Measurements from ENCODE around the gene ATP7A. TPM values are rescaled to one million over a fixed set of nuclear protein-coding genes. Genes with fewer than 3 reads are reported as not detected.
"Not testable (repeated sequence)": the region's sequence is repeated elsewhere in the genome, so short reads cannot be mapped to it uniquely, and the experiment has no call there.

Gene ATP7A
- total RNA-seq (2021; ENCODE audit: unreplicated experiment) (13.5 TPM), Bru-seq, nascent RNA (percentile 64 among the genes with signal in this experiment), BruChase-seq, experiment 1, labeled RNA remaining after a 2-hour chase (percentile 91 among the genes with signal in this experiment), BruChase-seq, experiment 2, labeled RNA remaining after a 6-hour chase (percentile 96 among the genes with signal in this experiment)
- polyA plus RNA-seq (2012; ENCODE audit: insufficient read length) = 5.5 TPM
- long read RNA-seq, full-length matches to known transcripts = 4 of 23 reads
- long read RNA-seq, partial matches to known transcripts = 3 of 23 reads
- long read RNA-seq, other reads (novel, unspliced or antisense) = 16 of 23 reads

DNA sequence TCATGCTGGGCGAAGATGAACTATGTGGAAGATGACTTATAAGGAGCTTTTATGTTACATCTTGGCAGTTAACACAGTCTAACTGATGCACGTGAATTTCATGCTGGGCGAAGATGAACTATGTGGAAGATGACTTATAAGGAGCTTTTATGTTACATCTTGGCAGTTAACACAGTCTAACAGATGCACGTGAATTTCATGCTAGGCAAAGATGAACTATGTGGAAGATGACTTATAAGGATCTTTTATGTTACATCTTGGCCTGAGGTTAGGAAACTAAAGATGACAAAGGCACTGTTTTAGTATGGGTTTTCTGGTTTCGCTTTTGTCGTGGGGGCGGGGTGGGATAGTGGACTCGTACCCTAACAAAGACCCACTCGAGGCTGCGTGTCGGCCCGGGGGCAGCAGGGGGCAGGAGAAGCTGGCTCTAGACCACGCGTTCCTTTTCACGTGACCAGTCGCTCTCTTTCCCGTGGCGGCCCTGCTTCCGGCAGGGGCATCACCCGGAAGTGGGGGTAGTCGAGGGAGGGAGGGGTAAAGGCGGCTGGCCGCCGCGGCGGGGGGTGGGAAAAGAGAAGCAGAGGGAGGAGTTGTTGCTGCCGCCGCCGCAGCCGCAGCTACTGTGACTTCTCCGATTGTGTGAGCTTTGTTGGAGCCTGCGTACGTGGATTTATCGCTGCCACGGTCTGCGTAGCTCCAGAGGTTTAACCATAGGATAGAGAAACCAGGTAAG lies at the start of gene ATP7A:
TSS of gene ATP7A (plus strand) at position 586 of the 733 bp plus-strand sequence. CDS start 60,949 bp downstream, outside the sequence.
- peak; percentile 67 for DNase-seq (ENCODE audit: low read depth, low spot score)
- in situ Hi-C loops (cut with HindIII; ENCODE audit: low pct_unique_long_range_greater_than_20kb, low sequenced_read_pairs) = no loop called here
- peak; percentile 98 for ATAC-seq
- Histone ChIP-seq H3K4me3 (ENCODE audit: low read depth in 2 of 2, low read length in 2 of 2) (peak within 1 kb of the TSS; percentile 76), H3K9me3 (ENCODE audit: control insufficient read depth, insufficient read depth, low read depth, low read length) (no peaks in the 10 kb centered on the region), H3K27me3 (ENCODE audit: control insufficient read depth, insufficient read depth, low read length) (no peaks in the 10 kb centered on the region), H3K4me1 (ENCODE audit: control insufficient read depth, insufficient read depth, low read length) (peaks cover 13% of the 10 kb centered on the region), H3K36me3 (ENCODE audit: control insufficient read depth, insufficient read depth, low read length) (no peaks in the 10 kb centered on the region), H3K27ac (ENCODE audit: low read length) (peak within 1 kb of the TSS; percentile 91)
- ChIA-PET CTCF (interaction anchor here (0.7 kb wide), 2 partner anchors 27 to 111 kb away, joined by 4 to 6 read pairs; no protein-coding TSS in a partner anchor), POLR2A (no interaction called here)
- TF ChIP-seq TCF7L2 (IDR thresholded peaks at IDR 0.05; ENCODE audit: low read depth, low read length) (no peak), SIN3A (IDR thresholded peaks at IDR 0.05; ENCODE audit: borderline replicate concordance, insufficient read depth, low read depth, low read length) (0 out of 2 replicates have a peak, but pooled peaks have one; percentile 50), POLR2AphosphoS5 (IDR thresholded peaks at IDR 0.05; ENCODE audit: low read depth, low read length) (0 out of 2 replicates have a peak, but pooled peaks have one; percentile 60)
- TF ChIP-seq, protein P1, sequence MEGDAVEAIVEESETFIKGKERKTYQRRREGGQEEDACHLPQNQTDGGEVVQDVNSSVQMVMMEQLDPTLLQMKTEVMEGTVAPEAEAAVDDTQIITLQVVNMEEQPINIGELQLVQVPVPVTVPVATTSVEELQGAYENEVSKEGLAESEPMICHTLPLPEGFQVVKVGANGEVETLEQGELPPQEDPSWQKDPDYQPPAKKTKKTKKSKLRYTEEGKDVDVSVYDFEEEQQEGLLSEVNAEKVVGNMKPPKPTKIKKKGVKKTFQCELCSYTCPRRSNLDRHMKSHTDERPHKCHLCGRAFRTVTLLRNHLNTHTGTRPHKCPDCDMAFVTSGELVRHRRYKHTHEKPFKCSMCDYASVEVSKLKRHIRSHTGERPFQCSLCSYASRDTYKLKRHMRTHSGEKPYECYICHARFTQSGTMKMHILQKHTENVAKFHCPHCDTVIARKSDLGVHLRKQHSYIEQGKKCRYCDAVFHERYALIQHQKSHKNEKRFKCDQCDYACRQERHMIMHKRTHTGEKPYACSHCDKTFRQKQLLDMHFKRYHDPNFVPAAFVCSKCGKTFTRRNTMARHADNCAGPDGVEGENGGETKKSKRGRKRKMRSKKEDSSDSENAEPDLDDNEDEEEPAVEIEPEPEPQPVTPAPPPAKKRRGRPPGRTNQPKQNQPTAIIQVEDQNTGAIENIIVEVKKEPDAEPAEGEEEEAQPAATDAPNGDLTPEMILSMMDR (IDR thresholded peaks at IDR 0.05) = peak; percentile 75
- TF ChIP-seq, protein P2, sequence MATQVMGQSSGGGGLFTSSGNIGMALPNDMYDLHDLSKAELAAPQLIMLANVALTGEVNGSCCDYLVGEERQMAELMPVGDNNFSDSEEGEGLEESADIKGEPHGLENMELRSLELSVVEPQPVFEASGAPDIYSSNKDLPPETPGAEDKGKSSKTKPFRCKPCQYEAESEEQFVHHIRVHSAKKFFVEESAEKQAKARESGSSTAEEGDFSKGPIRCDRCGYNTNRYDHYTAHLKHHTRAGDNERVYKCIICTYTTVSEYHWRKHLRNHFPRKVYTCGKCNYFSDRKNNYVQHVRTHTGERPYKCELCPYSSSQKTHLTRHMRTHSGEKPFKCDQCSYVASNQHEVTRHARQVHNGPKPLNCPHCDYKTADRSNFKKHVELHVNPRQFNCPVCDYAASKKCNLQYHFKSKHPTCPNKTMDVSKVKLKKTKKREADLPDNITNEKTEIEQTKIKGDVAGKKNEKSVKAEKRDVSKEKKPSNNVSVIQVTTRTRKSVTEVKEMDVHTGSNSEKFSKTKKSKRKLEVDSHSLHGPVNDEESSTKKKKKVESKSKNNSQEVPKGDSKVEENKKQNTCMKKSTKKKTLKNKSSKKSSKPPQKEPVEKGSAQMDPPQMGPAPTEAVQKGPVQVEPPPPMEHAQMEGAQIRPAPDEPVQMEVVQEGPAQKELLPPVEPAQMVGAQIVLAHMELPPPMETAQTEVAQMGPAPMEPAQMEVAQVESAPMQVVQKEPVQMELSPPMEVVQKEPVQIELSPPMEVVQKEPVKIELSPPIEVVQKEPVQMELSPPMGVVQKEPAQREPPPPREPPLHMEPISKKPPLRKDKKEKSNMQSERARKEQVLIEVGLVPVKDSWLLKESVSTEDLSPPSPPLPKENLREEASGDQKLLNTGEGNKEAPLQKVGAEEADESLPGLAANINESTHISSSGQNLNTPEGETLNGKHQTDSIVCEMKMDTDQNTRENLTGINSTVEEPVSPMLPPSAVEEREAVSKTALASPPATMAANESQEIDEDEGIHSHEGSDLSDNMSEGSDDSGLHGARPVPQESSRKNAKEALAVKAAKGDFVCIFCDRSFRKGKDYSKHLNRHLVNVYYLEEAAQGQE (IDR thresholded peaks at IDR 0.05; ENCODE audit: insufficient read depth in 1 of 2, low read depth in 2 of 2, low read length in 1 of 2) = no peak
- intact Hi-C loops (cut with micrococcal nuclease; ENCODE audit: unreplicated experiment) = loop anchor here (2.0 kb wide), 1 partner anchor 119 kb away; no protein-coding TSS in a partner anchor
- BruUV-seq (replicated peaks) = no TSS peak

DNA sequence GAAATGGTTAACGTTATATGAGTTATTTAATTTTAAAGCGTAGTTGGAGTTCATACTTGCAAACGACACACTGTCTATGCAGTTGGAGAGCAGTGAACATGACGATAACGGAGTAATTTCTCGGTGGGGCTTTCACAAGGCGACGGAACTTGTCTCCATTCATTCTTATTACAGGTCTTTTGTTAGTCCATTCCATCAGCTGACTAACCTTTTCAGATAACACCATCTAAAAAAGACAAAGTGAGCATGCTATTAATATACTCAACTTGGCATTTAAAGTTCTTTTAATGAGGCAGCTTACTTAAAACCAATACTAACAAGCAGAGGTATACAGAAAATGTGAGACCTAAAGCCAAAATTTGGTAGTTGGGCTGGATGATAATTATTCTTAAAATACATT lies 35.1 kb upstream of the ATP7A start:
- no TSS peak for BruUV-seq (replicated peaks)
- intact Hi-C loops (cut with micrococcal nuclease; ENCODE audit: unreplicated experiment) (no loop called here), in situ Hi-C loops (cut with HindIII; ENCODE audit: low pct_unique_long_range_greater_than_20kb, low sequenced_read_pairs) (no loop called here)
- ChIA-PET POLR2A (interaction anchor here (0.6 kb wide), 1 partner anchor 37 kb away, joined by 3 read pairs; no protein-coding TSS in a partner anchor), CTCF (no interaction called here)
- no peaks in the 10 kb centered on the region for H3K4me1 ChIP-seq (ENCODE audit: control insufficient read depth, insufficient read depth, low read length)
- TF ChIP-seq TCF7L2 (IDR thresholded peaks at IDR 0.05; ENCODE audit: low read depth, low read length) (no peak), SIN3A (IDR thresholded peaks at IDR 0.05; ENCODE audit: borderline replicate concordance, insufficient read depth, low read depth, low read length) (no peak), POLR2AphosphoS5 (IDR thresholded peaks at IDR 0.05; ENCODE audit: low read depth, low read length) (no peak)
- TF ChIP-seq, protein P1 (IDR thresholded peaks at IDR 0.05) = no peak
- TF ChIP-seq, protein P2 (IDR thresholded peaks at IDR 0.05; ENCODE audit: insufficient read depth in 1 of 2, low read depth in 2 of 2, low read length in 1 of 2) = no peak
- no peaks in the 10 kb centered on the region for H3K27me3 ChIP-seq (ENCODE audit: control insufficient read depth, insufficient read depth, low read length)
- no peak overlapping the region for H3K4me3 ChIP-seq (ENCODE audit: low read depth in 2 of 2, low read length in 2 of 2)
- H3K9me3 ChIP-seq (ENCODE audit: control insufficient read depth, insufficient read depth, low read depth, low read length) = no peaks in the 10 kb centered on the region
- H3K27ac ChIP-seq (ENCODE audit: low read length) = no peak overlapping the region
- no peak for ATAC-seq
- no peaks in the 10 kb centered on the region; the same call in 1 of the 2 replicates for H3K36me3 ChIP-seq (ENCODE audit: control insufficient read depth, insufficient read depth, low read length)
- no peak for DNase-seq (ENCODE audit: low read depth, low spot score)

DNA sequence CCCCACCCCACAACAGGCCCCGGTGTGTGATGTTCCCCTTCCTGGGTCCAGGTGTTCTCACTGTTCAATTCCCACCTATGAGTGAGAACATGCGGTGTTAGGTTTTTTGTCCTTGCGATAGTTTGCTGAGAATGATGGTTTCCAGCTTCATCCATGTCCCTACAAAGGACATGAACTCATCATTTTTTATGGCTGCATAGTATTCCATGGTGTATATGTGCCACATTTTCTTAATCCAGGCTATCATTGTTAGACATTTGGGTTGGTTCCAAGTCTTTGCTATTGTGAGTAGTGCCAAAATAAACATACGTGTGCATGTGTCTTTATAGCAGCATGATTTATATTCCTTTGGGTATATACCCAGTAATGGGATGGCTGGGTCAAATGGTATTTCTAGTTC lies 29.1 kb upstream of the ATP7A start:
- ATAC-seq; intact Hi-C loops (cut with micrococcal nuclease; ENCODE audit: unreplicated experiment); POLR2A ChIA-PET; DNase-seq (ENCODE audit: low read depth, low spot score); H3K4me1 ChIP-seq (ENCODE audit: control insufficient read depth, insufficient read depth, low read length); CTCF ChIA-PET; H3K27ac ChIP-seq (ENCODE audit: low read length); BruUV-seq (replicated peaks); in situ Hi-C loops (cut with HindIII; ENCODE audit: low pct_unique_long_range_greater_than_20kb, low sequenced_read_pairs); H3K4me3 ChIP-seq (ENCODE audit: low read depth in 2 of 2, low read length in 2 of 2); H3K27me3 ChIP-seq (ENCODE audit: control insufficient read depth, insufficient read depth, low read length); H3K9me3 ChIP-seq (ENCODE audit: control insufficient read depth, insufficient read depth, low read depth, low read length); H3K36me3 ChIP-seq (ENCODE audit: control insufficient read depth, insufficient read depth, low read length): not testable (repeated sequence)
